Fibroblast of the aortic adventitia (primary cell): ENCODE results near the gene NEK10. TPM values are rescaled to one million over a fixed set of nuclear protein-coding genes. Genes with fewer than 3 reads are reported as not detected.

Source experiments
- DNase-seq: peaks from one replicate; pipeline ENCODE4 v3.0.0-alpha.2; 2010; ENCODE audit warnings: low read depth
- H3K4me3 ChIP-seq: 2 replicates; pipeline ENCODE4 v1.5.1; 2011; ENCODE audit warnings: low read depth, mild to moderate bottlenecking, control low read depth, low read length, moderate library complexity
- total RNA-seq: library from RNA; depleted of rRNA; stranded (reverse); fragments of >200 nt; gene quantifications from 2 replicates; pipeline ENCODE4 v1.2.3, GENCODE V29; 2012; ENCODE audit warnings: low replicate concordance
- TF ChIP-seq, protein P1 (sequence below): IDR thresholded peaks from 2 replicates; pipeline ENCODE4 v1.5.1; 2011; ENCODE audit warnings: mild to moderate bottlenecking, low read length, control low read depth, inconsistent platforms; ENCODE audit not compliant: insufficient read depth

The NEK10 gene
- total RNA-seq, 1 donor, result 27.1 TPM

DNA sequence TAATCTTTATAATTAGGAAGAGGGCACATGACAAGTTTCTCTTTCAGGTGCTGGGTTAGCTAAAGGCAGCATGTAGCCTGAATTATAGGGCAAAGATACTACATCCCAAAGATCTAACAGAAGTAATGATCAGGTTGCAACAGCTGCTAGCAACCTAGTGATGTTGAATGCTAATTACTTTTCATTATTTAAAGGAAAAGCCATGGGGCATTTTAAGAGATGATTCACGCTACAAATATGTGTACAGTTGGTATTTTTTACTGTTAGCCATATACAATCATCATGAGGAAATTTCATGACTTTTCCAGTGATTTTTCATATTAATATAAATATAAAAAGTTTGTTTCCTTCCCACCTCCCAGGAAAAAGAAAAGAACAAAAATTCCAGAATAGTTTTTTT lies 43.0 kb downstream of the NEK10 start:
- no peak overlapping the region for H3K4me3 ChIP-seq
- TF ChIP-seq, protein P1, sequence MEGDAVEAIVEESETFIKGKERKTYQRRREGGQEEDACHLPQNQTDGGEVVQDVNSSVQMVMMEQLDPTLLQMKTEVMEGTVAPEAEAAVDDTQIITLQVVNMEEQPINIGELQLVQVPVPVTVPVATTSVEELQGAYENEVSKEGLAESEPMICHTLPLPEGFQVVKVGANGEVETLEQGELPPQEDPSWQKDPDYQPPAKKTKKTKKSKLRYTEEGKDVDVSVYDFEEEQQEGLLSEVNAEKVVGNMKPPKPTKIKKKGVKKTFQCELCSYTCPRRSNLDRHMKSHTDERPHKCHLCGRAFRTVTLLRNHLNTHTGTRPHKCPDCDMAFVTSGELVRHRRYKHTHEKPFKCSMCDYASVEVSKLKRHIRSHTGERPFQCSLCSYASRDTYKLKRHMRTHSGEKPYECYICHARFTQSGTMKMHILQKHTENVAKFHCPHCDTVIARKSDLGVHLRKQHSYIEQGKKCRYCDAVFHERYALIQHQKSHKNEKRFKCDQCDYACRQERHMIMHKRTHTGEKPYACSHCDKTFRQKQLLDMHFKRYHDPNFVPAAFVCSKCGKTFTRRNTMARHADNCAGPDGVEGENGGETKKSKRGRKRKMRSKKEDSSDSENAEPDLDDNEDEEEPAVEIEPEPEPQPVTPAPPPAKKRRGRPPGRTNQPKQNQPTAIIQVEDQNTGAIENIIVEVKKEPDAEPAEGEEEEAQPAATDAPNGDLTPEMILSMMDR, result no peak
- no peak for DNase-seq

DNA sequence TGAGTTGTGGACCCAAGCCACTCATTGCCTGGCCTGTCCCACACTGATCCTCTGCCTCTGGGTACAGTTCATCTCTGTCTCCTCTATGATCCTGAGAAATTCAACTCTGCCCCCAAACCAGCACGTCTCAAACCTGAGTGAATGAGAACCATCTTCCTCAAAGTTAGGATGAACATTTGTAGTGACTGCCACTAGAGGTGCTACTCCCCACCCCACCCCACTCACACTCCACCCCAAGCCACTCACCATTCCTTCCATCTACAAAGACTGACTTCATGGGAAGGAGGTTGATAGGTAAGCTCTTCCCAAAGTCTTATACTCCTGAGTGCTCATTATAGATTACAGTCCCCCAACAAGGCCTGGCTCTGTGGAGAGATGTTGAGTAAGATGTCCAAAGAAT lies 43.8 kb downstream of the NEK10 start:
- TF ChIP-seq, protein P1, result no peak
- H3K4me3 ChIP-seq, result no peak overlapping the region
- no peak for DNase-seq

DNA sequence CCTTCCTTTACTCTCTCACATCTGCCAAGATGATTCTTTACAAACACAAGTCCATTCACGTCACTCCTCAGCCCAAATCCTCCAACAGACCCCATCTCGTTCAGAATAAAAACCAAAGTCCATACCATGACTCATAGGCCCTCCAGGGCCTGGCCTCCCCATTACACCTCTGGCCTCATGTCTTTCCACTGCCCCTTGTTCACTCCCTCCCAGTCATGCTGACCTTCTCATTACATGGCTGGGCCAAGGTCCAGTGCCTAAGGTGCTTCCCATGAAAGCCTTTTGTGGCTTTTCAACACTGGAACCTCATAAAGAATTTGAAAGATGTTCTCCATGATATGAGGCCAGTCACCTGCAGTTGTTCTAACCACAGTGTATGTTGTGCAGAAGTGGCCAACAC lies 44.5 kb downstream of the NEK10 start:
- no peak for DNase-seq
- no peak overlapping the region for H3K4me3 ChIP-seq
- TF ChIP-seq, protein P1, result no peak

DNA sequence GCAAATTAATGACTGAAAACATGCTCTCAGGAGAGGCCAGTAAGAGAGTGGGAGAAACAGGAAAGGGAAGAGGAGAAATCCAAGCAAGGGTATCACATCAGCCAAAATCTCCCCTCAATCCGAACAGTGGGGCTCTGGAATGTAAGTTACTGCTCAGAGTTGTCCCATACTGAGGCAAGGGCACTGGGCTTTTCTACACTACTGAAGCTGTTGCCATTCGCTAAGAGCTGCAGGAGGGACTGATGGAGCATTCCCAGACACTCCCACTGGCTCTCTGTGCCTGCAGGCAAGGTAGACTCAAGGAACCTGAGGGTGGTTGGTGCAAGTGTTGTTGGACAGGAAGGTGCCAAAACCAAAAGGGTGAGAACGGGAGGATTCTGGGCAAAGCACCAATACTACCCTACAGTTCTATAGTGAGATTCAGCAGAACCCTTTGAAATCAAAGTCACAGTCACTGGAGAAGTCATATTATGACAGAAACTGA lies 46.1 kb downstream of the NEK10 start:
- no peak for DNase-seq
- no peak overlapping the region for H3K4me3 ChIP-seq
- TF ChIP-seq, protein P1, result no peak

DNA sequence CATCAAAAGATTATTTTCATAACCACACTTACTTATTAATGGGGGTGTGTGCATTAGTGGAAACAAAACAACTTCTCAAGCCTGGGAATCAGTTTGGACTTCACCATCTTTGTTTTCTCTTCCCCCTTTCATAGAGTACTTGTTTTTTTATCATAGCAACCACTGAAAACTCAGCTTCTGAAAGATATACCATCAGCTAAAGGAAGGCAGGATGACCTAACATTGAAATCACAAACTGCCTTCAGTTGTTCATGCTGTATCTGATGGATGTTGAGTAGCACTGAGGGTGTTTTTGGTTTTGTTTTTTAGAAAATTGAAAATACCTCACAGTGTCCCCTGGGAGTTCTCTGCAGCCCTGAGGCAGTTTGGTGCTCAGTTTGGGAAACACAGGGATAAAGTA lies 46.5 kb downstream of the NEK10 start:
- TF ChIP-seq, protein P1, result no peak
- DNase-seq, result peak; percentile 11
- H3K4me3 ChIP-seq, result no peak overlapping the region

DNA sequence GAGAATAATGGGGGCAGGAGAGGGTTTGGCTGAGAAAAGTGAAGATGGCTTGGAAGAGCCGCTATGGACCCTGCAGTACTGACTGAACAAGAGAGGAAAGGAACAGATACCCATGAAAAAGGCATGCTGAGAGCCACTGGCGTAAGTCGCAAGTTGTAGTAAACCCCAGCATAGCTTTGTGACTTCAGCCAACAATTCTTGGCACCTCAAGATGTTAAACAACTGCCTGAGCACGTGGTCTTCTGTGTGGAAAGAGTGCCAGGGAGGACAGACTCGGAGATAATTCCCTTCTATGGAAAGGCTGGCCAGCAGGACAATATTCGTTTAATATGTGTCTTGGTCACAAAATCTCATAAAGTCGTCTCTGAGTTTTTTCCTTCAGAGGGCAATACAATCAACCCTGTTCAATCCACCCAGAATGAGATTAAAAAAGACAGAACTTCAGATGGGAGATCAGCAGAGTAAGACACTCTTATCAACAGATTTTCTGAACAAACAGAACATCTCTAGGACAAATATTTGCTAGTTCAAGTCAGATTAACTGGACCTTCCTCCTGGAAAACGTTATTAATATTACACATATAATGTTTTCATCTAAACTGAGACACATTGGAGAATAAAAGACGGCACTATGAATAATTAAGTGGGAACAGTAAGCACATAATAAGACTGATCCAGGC lies 49.2 kb downstream of the NEK10 start:
- DNase-seq, result peak; percentile 42
- TF ChIP-seq, protein P1, result no peak
- no peak overlapping the region for H3K4me3 ChIP-seq

DNA sequence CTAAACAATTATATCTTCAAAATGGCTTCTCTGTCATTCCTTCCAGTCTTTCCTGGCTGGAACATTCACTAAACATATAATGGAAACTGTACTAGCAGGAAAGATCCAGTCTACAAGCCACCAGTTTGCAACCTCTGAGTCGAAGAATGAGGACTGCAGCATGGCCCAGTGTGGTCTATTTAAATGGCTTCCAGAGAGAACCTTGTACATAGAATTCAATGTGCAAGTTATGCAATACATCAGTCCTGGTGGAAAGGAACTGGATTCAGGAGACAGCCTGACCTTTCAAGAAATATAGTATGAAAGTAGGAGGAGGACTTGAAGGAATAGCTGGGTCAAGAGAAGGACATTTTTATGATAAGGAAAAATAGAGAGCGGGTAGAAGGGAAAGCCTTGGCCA lies 49.9 kb downstream of the NEK10 start:
- H3K4me3 ChIP-seq, result no peak overlapping the region
- DNase-seq, result no peak
- TF ChIP-seq, protein P1, result no peak
